Activated CD8-positive, alpha-beta memory T cell treated with anti-CD3 and anti-CD28 coated beads, Interleukin-2, amount 50 U/mL, for 1 hour (primary cell): Measurements from ENCODE around the gene ATP6V0D1.

Experiments used
- DNase-seq: peaks from one replicate; pipeline ENCODE4 v3.0.0-alpha.2; 2020; ENCODE audit errors: extremely low read depth

The ATP6V0D1 gene

GRCh38 chr16:67445441-67445912 is 35.5 kb downstream of the ATP6V0D1 start:
- no peak for DNase-seq

GRCh38 chr16:67445126-67445426 is 35.9 kb downstream of the ATP6V0D1 start:
- no peak for DNase-seq

- no peak for DNase-seq
Observed at GRCh38 chr16:67444259-67445125, 36.5 kb downstream of the ATP6V0D1 start.

GRCh38 chr16:67443265-67443664 is 37.7 kb downstream of the ATP6V0D1 start:
- no peak for DNase-seq

- DNase-seq = no peak
Observed at GRCh38 chr16:67442581-67443255, 38.2 kb downstream of the ATP6V0D1 start.

- no peak for DNase-seq
Observed at GRCh38 chr16:67441907-67442306, 39.0 kb downstream of the ATP6V0D1 start.

- no peak for DNase-seq
Observed at GRCh38 chr16:67441271-67441753, 39.6 kb downstream of the ATP6V0D1 start.

GRCh38 chr16:67438824-67439393 is 42.0 kb downstream of the ATP6V0D1 start:
- DNase-seq = no peak

GRCh38 chr16:67438098-67438791 is 42.7 kb downstream of the ATP6V0D1 start:
- DNase-seq = no peak

GRCh38 chr16:67437513-67437912 is 43.4 kb downstream of the ATP6V0D1 start:
- no peak for DNase-seq

GRCh38 chr16:67436640-67437193 is 44.2 kb downstream of the ATP6V0D1 start:
- no peak for DNase-seq

GRCh38 chr16:67435758-67436164 is 45.2 kb downstream of the ATP6V0D1 start:
- DNase-seq = no peak

GRCh38 chr16:67433131-67433719 is 47.7 kb downstream of the ATP6V0D1 start:
- DNase-seq = no peak

GRCh38 chr16:67432506-67432890 is 48.5 kb downstream of the ATP6V0D1 start:
- DNase-seq = no peak

- DNase-seq = no peak
Observed at GRCh38 chr16:67431775-67432505, 49.0 kb downstream of the ATP6V0D1 start.

- DNase-seq = no peak
Observed at GRCh38 chr16:67430977-67431774, 49.8 kb downstream of the ATP6V0D1 start, which contains the start of gene HSD11B2. Gene HSD11B2 (plus strand): TSS chr16:67431121. CDS start chr16:67431249, 128 bp downstream.

- no peak for DNase-seq
Observed at GRCh38 chr16:67430504-67430976, 50.4 kb downstream of the ATP6V0D1 start.

- DNase-seq = no peak
Observed at GRCh38 chr16:67429799-67430503, 51.0 kb downstream of the ATP6V0D1 start.
